CD4-positive, alpha-beta T cell treated with Interleukin-17A for 4 hours (primary cell): ENCODE data around the gene ATP6V0A4.
"Not testable (repeated sequence)": the region's sequence is repeated elsewhere in the genome, so short reads cannot be mapped to it uniquely, and the experiment has no call there.

Experiments
- DNase-seq: peaks from one replicate; pipeline ENCODE4 v3.0.0-alpha.2; 2020; ENCODE audit warnings: mixed read lengths

ATP6V0A4 gene

DNA sequence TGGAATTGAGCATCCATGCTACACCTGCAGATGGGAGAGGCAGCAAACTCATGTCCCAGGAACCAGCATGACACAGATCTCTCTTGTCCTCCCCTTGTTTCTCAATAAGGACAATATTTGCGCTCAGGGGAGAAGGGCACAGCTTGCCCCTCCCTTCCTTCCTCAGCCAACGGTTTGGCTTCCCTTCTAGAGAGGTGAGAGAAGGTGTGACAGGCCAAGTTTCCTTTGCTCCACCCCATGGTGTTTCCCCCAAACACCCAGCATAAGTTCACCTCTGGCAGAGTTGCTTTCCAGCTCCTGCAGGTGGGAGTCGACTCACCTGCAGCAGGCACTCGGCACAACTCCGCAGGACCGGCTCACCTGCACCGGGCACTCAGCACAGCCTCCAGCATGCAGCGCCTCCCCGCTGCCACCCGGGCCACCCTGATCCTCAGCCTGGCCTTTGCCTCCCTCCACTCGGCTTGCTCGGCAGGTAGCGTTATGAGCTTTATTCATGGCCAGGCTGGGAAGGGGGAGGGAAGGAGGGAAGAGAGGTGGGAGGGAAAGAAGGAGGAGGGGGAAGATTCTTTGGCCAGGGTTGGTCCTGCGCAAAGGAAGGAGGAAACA, at the start of gene ATP6V0A4, which contains the start of gene TMEM213:
Gene ATP6V0A4 (minus strand): TSS at position 482 of the 606 bp plus-strand sequence. CDS start 26,949 bp downstream, outside the sequence.
Gene TMEM213 (plus strand): TSS at position 280 of the 606 bp plus-strand sequence. CDS start 111 bp downstream, at position 391.
- peak; percentile 8 for DNase-seq

DNA sequence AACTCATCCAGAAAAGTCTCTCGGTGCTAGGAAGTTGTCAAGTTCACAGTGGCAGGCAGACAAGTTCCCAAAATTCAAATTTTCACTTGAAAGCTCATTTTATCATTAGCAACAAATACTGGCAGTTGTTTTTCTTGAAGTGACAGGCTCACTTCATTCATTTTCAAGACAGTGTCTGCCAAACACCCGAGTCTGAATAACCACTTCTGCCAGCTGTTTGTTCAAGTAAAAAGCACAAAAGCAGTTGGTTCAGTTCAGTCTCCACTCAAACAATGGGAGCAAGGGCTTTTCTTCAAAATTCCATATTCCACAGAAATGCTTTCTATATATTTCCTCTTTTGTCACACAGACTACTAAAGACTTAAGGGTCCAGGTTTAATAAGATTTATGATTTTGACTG, 47.7 kb upstream of the ATP6V0A4 start:
- no peak for DNase-seq

DNA sequence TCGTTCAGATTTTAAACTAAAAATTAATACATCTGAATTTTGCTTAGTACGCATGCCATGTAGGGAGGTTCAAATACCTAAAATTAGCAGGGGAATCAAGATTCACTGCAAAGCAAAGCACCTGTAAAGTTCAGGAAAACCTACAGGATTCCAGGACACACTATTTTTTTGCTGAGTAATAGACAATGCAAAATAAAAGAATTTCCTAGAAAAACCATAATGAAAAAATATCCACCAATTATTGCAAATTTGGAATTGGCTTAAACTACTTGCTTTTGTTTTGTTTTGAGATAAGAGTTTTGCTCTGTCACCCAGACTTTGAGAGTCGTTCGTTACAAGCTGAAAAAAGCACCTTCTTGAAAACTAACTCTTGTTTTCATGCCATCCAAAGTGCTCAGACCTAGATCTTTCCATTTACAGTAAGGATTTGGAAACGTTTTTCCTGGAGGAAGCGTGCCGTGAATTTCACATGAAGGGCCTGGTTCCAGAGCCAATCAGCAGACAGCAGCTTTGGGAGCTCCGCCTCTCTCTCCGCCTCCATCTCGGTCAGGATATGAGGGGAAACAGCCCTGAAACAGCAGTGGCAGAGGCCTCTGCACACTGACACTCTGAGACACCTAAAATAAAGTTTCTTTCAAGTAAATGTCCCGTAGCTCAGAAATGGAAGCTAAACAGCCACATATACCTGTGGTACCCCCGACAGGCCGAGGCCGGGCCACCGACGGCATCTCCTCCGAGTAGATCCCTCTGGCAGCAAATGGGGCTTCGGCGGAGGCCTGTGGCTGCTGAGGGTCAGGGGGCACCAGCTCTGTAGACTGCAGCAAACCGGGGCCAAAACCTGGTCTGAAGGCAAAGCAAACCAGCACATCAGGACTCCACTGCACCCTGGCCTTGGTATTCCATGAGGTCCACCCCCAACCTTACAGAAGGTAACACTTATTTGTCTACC, 45.9 kb upstream of the ATP6V0A4 start:
- no peak for DNase-seq

DNA sequence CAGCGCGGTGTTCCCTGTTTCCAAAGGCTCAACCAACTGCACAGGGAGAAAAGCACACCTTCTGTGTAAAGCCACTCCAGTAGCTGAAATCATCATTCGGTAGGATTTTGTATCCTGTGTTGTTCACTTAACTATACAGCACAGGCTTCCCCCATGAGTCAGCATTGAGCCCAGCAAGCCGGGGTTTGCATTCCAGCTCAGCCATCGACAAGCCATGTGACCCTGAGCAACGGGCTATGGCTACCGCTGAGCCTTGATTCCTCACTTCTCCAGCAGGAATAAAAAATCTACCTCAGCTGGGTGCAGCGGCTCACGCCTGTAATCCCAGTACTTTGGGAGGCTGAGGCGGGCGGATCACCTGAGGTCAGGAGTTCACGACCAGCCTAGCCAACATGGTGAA, 44.1 kb upstream of the ATP6V0A4 start:
- no peak for DNase-seq

DNA sequence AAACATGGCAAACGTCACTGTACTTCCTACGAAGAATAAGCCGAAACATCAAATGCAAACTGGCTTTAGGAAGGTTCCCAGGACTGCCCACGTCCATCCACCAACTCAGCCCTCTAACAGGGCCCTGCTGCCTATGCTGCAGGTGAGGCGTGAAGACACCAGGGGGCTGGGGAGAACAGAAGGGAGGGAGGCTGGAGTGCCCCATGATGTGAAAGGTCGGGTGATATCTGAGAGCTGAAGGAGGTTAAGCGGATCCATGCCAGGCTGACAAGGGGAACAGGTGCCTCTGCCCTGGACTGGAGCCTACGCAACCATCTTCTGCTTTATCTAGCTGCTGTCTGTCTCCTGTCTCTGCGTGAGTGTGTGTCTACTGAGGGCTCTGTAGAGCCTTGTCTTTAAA, 40.2 kb upstream of the ATP6V0A4 start:
- no peak for DNase-seq

DNA sequence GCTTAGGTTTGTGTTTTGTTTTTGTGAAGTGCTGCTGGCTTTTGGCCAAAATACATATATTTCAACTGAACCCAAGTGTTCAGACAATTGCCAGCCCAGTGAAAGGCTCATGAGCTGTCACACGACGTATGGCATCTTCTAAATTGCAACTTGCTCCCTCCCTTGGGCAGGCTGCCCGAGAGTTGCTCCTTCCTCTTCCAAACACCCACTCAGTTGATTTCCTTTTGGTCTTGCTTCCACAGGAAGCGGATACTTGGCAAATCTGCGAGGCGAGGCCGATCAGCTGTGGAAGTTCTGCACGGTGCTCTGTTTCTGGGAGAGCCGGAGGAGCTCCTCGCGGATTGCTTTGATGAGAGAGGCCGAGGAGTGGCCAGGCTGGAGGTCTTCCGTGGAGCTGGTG, 39.6 kb upstream of the ATP6V0A4 start:
- no peak for DNase-seq

DNA sequence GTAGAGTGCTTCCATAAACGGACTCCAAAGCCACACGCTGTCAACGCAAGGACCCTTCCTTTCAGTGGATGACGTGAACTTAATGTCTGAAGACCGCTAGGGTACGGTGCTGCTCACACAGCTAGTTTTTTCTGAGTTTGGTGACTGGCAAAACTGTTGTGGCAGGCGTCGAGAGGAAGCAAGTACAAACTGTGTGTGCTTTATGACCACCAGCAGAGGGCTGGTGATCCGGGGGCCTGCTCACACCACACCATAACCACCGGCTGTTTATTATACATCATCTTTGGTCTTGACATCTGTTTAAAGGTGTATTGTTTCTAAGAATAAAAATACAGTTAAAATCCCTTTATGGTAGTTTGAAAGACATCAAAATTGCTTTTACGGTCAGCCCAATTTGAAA, 37.1 kb upstream of the ATP6V0A4 start:
- DNase-seq: no peak

DNA sequence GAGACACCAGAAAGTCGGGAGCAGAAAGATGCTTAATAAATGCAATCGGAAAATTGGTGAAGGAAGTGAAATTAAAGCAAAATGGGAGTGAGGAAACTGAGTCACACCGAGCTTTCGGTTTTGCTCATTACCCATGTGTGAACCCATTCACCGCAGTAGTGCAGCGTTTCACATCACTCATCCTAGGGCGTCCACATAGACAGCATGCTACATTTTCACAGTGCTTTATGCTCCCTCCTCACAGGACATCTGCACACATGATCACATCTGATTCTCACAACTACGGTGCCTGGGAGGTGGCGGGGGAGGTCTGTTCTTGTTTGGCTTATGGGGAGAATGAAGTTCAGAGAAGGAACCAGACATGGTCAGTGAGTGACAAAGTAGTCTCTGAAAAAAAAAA, 36.6 kb upstream of the ATP6V0A4 start:
- no peak for DNase-seq

DNA sequence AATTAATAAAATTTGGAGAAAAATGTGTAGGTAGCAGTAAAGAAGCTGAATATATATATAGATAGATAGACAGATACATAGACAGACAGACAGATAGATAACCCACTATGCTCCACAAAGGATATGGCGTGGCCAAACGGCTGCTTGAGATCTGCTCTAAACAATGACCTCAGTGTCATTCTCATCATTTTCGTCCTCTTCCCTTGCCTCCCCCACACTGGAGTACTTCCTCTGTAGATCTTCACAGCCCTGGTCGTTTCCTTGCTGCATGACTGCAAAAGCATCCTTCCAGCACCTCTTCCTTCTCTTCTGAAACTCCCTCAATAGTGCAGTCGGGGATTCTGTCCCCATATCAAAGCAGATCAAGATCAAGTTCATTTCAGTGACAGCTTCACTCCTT, 35.6 kb upstream of the ATP6V0A4 start:
- no peak for DNase-seq

DNA sequence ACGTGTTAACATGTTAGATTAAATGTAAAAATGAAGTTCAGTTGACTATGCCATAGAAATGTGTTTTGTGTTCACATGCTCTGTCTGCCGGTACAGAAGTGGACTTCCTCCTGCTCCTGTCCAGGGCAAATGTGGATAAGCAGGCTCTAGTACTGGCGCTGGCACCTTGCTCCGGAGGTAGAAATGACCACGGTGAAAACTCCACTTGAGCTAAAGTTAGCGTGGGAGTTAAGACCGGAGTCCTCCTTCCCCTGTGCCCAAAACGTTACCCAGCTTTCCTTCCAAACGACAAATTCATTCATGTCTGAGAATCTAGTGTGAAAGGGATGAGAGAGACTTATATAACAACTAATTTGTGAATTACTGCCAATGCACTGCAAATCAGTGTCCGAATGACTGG, 35.0 kb upstream of the ATP6V0A4 start:
- no peak for DNase-seq

DNA sequence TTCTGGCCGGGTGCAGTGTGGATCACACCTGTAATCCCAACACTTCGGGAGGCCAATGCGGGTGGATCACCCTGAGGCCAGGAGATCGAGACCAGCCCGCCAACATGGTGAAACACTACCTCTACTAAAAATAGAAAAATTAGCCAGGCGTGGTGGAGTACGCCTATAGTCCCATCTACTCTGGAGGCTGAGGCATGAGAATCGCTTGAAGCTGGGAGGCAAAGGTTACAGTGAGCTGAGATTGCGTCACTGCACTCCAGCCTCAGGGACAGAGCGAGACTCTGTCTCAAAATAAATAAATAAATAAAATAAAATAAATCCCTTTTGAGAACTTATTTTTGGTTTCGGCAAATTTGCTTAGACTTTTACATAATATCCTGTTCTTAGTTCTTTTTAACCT, 31.3 kb upstream of the ATP6V0A4 start:
- DNase-seq: no peak

DNA sequence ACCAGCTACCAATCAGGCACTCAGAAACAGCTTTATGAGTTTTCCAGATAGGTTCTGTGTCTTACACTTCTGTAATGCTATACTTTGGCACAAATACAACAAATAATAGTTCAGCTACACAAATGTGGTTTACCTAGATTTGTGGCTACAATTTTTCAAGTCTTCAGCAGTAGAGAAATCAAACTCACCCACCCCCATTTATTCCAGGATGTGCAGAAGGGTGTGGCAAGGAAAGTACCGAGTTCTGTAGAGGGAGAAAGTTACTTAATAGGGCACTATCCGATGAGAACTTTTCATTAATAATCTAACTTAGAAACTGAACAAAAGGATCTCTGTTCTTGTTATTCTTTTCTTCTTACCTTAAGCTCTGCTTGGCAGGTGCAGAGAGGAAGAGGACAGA, 30.3 kb upstream of the ATP6V0A4 start:
- DNase-seq: no peak

DNA sequence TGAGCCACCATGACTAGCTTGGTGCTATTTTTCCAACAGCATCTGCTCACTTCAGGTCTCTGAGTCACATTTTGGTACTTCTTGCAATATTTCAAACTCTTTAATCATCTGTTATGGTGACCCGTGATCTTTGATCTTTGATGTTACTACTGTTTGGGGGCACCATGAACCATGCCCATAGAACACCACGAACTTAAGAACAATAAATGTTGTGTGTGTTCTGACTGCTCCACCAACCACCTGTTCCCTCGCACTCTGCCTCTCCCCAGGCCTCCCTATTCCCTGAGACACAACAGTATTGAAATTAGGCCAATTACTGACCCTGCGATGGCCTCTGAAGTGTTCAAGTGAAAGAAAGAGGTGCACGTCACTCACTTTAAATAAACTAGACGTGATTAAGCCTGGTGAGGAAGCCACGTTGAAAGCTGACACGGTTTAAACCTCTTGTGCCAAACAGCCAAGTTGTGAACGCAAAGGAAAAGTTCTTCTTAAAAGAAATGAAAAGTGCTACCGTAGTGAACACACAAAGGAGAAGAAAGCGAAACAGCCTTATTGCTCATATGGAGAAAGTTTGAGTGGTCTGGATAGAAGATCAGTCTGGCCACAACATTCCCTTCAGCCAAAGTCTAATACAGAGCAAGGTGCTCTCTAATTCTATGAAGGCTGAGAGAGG, 27.2 kb upstream of the ATP6V0A4 start:
- no peak for DNase-seq

DNA sequence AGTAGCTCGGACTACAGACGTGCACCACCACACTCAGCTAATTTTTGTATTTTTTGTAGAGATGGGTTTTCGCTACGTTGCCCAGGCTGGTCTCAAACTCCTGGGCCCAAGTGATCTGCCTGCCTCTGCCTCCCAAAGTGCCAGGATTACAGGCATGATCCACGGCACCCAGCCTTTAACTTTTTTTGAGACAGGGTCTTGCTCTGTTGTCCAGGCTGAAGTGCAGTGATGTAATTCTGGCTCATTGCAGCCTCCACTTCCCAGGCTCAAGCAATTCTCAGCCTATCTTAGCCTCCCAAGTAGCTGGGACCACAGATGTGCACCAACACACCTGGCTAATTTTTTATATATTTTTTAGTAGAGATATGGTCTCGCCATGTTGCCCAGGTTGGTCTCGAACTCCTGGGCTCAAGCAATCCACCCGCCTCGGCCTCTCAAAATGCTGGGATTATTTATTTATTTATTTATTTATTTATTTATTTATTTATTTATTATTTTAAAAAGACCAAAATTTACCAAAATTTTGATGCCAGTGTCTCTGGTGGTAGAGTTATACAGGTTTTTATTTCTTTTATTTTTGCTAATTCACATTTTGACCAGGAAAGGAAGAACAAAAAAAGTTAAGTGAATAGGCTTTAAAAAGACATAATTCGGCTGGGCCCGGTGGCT, 25.0 kb upstream of the ATP6V0A4 start:
- no peak for DNase-seq

DNA sequence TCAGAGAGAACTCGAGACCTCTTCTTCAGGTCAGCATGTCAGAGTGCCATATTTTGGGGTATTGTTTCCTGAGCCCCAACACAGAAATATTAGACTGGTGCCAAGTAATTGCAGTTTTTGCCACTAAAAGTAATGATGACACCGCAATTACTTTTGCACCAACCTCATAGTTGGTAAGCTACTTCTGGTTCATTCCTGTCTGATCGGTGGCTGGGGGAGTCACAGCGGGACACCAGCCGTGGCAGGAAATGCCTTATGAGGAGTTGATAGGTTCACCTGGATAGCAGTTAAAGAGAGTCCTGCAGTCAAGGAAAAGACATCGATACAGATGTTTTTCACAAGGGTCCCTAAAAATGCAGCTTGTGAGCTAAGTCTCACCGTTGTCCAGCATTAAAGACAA, 23.9 kb upstream of the ATP6V0A4 start:
- no peak for DNase-seq

DNA sequence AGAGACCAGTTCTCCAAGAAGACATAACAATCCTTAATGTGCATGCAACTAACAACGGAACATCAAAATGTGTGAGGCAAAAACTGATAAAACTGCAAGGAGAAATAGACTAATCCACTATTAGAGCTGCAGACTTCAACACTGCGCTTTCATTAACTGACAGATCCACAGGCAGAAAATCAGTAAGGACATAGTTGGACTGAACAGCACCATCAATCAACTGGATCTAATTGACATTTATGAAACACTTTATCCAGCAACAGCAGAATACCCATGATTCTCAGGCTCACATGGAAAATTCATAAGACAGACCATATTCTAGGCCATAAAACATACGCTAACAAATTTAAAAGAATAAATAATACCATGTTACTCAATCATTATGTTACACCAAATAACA, 21.6 kb upstream of the ATP6V0A4 start:
- no peak for DNase-seq

DNA sequence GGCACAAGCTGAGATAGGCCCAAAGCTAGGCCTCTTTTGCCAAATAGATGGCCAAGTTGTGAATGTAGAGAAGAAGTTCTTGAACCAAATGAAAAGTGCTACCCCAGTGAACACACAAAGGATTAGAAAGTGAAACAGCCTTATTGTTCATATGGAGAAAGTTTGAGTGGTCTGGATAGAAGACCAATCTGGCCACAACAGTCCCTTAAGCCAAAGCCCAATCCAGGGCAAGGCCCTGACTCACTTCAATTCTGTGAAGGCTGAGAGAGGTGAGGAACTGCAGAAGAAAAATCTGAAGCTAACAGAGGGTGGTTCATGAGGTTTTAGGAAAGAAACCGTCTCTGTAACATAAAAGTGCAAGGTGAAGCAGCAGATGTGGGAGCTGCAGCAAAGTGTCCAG, 18.7 kb upstream of the ATP6V0A4 start:
- DNase-seq: no peak

DNA sequence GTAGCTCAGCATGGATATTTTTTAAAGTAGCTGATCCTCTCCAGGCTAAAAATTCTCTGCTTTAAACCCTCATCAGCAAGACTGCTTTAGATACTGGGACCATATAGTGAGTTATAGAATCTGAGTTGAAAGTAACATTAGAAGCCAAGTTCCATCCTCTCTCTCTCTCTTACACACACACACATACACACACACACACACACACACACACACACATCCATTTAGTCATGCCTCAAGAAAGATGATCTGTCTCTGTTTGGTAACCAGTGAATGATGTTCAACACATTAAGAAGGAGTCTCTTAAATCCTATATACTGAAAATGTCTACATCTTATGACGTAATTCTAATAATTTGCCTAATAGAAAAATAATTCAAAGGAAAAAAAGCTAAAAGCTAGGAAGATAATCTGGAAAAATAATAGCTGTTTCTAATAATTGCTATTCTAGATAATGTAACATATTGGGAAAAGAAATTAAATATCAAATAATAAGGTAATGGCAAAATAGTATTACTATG, 16.9 kb upstream of the ATP6V0A4 start:
- DNase-seq: no peak

DNA sequence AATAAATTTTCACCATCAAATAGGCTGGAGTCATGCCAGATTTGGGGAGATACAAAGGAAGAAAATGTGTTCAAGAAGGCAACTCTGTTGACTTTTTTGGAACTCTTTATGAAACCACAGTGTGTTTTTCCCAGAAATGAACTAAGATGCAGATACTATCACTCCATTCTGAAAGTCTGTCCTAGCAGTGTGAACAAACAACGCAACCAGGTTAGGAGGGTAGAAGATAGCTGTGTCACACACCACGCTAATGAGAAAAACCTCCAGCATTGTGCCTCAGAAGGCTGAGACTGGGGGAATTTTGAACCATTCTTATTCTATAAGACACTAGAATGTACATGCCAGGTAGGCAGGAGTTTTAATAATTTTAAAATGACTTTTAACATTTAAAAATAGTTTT, 15.9 kb upstream of the ATP6V0A4 start:
- DNase-seq: no peak

DNA sequence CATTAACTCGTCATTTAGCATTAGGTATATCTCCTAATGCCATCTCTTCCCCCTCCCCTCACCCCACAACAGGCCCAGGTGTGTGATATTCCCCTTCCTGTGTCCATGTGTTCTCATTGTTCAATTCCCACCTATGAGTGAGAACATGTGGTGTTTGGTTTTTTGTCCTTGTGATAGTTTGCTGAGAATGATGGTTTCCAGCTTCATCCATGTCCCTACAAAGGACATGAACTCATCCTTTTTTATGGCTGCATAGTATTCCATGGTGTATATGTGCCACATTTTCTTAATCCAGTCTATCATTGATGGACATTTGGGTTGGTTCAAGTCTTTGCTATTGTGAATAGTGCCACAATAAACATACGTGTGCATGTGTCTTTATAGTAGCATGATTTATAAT, 13.3 kb upstream of the ATP6V0A4 start:
- DNase-seq: not testable (repeated sequence)

DNA sequence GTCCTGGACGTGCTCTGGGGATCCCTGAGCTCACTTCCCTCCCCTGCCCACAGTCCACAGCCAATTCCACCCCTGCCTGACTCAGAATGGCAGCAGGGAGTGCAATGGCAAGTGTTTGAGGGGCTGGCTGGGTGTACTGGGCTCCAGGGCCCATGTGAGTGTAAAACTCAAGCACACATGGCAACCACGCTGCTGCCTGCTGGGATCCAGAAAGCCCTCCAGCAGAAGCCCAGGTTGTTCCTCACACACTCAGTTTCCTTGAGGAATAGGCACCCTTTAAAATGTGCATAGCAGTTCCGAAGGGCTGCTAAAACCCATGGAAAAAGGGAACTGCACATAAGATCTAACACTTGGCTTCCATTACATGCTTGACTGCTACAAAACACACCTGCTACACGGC, 11.3 kb upstream of the ATP6V0A4 start:
- no peak for DNase-seq

DNA sequence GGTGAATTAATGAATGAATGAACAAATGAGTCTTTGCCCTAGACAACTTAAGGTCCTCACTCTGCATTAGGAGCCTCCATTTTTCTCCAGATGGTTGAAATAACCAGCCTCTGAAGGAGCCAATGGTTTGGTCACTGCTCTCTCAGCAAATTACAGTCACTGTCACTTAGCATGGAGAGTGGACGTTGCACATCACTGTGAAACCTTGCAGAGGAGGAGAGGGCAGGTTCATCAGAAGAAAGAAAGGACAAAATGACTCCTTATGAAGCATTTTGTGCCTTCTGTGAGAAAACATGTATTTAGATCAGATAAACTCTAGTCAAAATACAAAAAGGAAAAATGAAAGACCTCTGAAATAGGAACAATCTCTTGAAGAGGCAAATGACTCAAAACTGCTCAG, 6.6 kb upstream of the ATP6V0A4 start:
- DNase-seq: no peak

DNA sequence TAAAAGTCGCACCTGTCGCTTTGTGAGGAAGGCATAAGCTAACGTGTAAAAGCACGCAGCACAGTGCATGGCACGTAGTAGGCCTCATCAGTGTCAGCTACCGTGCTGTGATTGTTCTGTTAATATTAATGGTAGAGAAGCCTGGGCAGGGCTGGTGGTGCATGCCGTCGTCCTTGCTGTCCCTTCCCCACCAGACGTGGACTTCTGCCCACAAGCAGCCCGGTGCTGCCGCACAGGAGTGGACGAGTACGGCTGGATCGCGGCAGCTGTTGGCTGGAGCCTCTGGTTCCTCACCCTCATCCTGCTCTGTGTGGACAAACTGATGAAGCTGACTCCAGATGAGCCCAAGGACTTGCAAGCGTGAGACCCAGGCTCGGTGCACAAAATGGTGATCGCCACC, 4.7 kb upstream of the ATP6V0A4 start:
- no peak for DNase-seq
